Endothelial cell of umbilical vein (primary cell): ENCODE results near the gene CSMD2. TPM values are rescaled to one million over a fixed set of nuclear protein-coding genes. Genes with fewer than 3 reads are reported as not detected.

ENCODE experiments used
- BruUV-seq: library from RNA; stranded (reverse); fragments of 400-500 nt; replicated peaks from 2 replicates; lab custom pipeline; 2021; lab: Mats Ljungman, UMichigan
- CTCF ChIA-PET: fragments of 300-600, 350-600 bp; sonication (Branson Sonifier 250); formaldehyde crosslinking; loops from one replicate; lab custom pipeline; 2021; ENCODE audit warnings: antibody characterized with exemption, inconsistent platforms; lab: Charles Lee
- POLR2A ChIA-PET: fragments of 300-600, 350-600 bp; sonication (Branson Sonifier 250); formaldehyde crosslinking; loops from one replicate; lab custom pipeline; 2021; ENCODE audit warnings: antibody characterized with exemption, inconsistent platforms; lab: Charles Lee
- DNase-seq: peaks from one replicate; pipeline ENCODE4 v3.0.0-alpha.2; 2011; ENCODE audit warnings: low read depth, low spot score
- FAIRE-seq: peaks from 2 replicates; lab custom pipeline; 2011; peaks lifted over from hg19 to GRCh38; lab: Jason Lieb, UNC
- H2AFZ ChIP-seq: 2 replicates; pipeline ENCODE4 v1.6.0; 2012; ENCODE audit warnings: low read depth, low read length, control low read depth, inconsistent platforms
- H3K27ac ChIP-seq: 2 replicates; pipeline ENCODE4 v1.5.1; 2011; ENCODE audit warnings: low read depth, mild to moderate bottlenecking, control low read depth, low read length, moderate library complexity; ENCODE audit not compliant: insufficient read depth
- H3K27me3 ChIP-seq, 2 experiments: 2 replicates each; pipeline versions ENCODE4 v1.6.0 to v1.6.1; 2011; ENCODE audit warnings: low read length in 2 of 2, mixed read lengths in 1 of 2; ENCODE audit not compliant: control insufficient read depth in 2 of 2, insufficient read depth in 2 of 2
- H3K36me3 ChIP-seq, 2 experiments: 2 replicates in 1 of 2; 3 replicates in 1 of 2; pipeline ENCODE4 v1.5.1; 2011; ENCODE audit warnings: low read length in 2 of 2, mild to moderate bottlenecking in 1 of 2, moderate library complexity in 1 of 2; ENCODE audit not compliant: control insufficient read depth in 2 of 2, insufficient read depth in 2 of 2; ENCODE audit errors: extremely low read depth in 1 of 2
- H3K4me1 ChIP-seq: 3 replicates; pipeline ENCODE4 v1.5.1; 2011; ENCODE audit warnings: mild to moderate bottlenecking, low read length; ENCODE audit not compliant: control insufficient read depth, insufficient read depth; ENCODE audit errors: extremely low read depth
- H3K4me2 ChIP-seq: 2 replicates; pipeline ENCODE4 v1.6.1; 2011; ENCODE audit warnings: low read length, control low read depth, mixed read lengths; ENCODE audit not compliant: insufficient read depth
- H3K4me3 ChIP-seq, 3 experiments: fragments of 200-600 bp in 1 of 3; sonication (generic), shearing (Covaris generic) in 1 of 3; replicated peaks in 1 of 3; 2 replicates each; pipeline ENCODE4 v1.5.1; 2011 to 2016; ENCODE audit warnings: control low read depth in 3 of 3, low read length in 3 of 3, mild to moderate bottlenecking in 2 of 3, inconsistent platforms in 1 of 3, low read depth in 1 of 3, moderate library complexity in 1 of 3; ENCODE audit not compliant: insufficient read depth in 1 of 3
- H3K79me2 ChIP-seq: 2 replicates; pipeline ENCODE4 v1.6.0; 2012; ENCODE audit warnings: low read length, inconsistent platforms; ENCODE audit not compliant: control insufficient read depth, insufficient read depth
- H3K9ac ChIP-seq: replicated peaks from 2 replicates; pipeline ENCODE3; 2011; ENCODE audit warnings: low read length, control low read depth; ENCODE audit not compliant: insufficient read depth; ENCODE audit errors: extremely low read depth
- H3K9me1 ChIP-seq: replicated peaks from 3 replicates; pipeline ENCODE4 v1.6.0; 2011; ENCODE audit warnings: mild to moderate bottlenecking, low read length; ENCODE audit not compliant: control insufficient read depth, insufficient read depth; ENCODE audit errors: extremely low read depth
- H3K9me3 ChIP-seq: replicated peaks from 2 replicates; pipeline ENCODE4 v1.5.1; 2012; ENCODE audit warnings: low read length, inconsistent platforms; ENCODE audit not compliant: control insufficient read depth, insufficient read depth
- H4K20me1 ChIP-seq: replicated peaks from 2 replicates; pipeline ENCODE3; 2011; ENCODE audit warnings: mild to moderate bottlenecking, low read length; ENCODE audit not compliant: control insufficient read depth, insufficient read depth; ENCODE audit errors: extremely low read depth
- EZH2 ChIP-seq: IDR thresholded peaks from 2 replicates; pipeline ENCODE4 v1.6.1; 2012; ENCODE audit warnings: borderline replicate concordance, low read depth, mild to moderate bottlenecking, moderate library complexity, low read length, inconsistent platforms; ENCODE audit not compliant: severe bottlenecking
- FOS ChIP-seq: IDR thresholded peaks from 2 replicates; pipeline ENCODE4 v1.6.1; 2011; ENCODE audit warnings: mild to moderate bottlenecking, low read length, moderate library complexity, borderline replicate concordance; ENCODE audit not compliant: insufficient read depth
- GATA2 ChIP-seq: IDR thresholded peaks from 2 replicates; pipeline ENCODE4 v1.7.0; 2011; ENCODE audit warnings: low read depth, mild to moderate bottlenecking, moderate library complexity, mixed read lengths, low read length; ENCODE audit not compliant: insufficient read length, insufficient read depth
- JUN ChIP-seq: IDR thresholded peaks from 2 replicates; pipeline ENCODE4 v1.6.1; 2011; ENCODE audit warnings: borderline replicate concordance, low read depth; ENCODE audit not compliant: insufficient read length, insufficient read depth
- MYC ChIP-seq: IDR thresholded peaks from one replicate; pipeline ENCODE4 v1.6.1; 2011; ENCODE audit warnings: mild to moderate bottlenecking, low read depth, low read length
- POLR2A ChIP-seq: IDR thresholded peaks from 2 replicates; pipeline ENCODE4 v1.6.1; 2012; ENCODE audit warnings: low read depth, mild to moderate bottlenecking, control low read depth, low read length
- POLR2AphosphoS5 ChIP-seq: IDR thresholded peaks from 2 replicates; pipeline ENCODE4 v1.6.1; 2012; ENCODE audit warnings: low read depth, mild to moderate bottlenecking, control low read depth, low read length, moderate library complexity; ENCODE audit not compliant: insufficient read depth
- dilution Hi-C: fragments of 300-500 bp; cut with MboI; formaldehyde crosslinking; loops from one replicate; pipeline ENCODE4 v1.15.0; 2019; ENCODE audit warnings: low sequenced_read_pairs; ENCODE audit not compliant: extremely low pct_ligation_motif_present
- intact Hi-C: fragments of 100-400 bp; cut with micrococcal nuclease; formaldehyde crosslinking; loops from one replicate; pipeline ENCODE4 v1.10.0; 2022
- polyA plus RNA-seq, 4 experiments: library from polyadenylated mRNA; depleted of rRNA in 3 of 4; stranded (reverse) in 3 of 4; unstranded in 1 of 4; fragments of >200 nt; gene quantifications; 2 replicates each; pipeline versions ENCODE4 v1.2.1 to v1.2.3, GENCODE V29; 2011 to 2012; ENCODE audit warnings: missing spikeins in 1 of 4
- total RNA-seq: library from RNA; stranded (reverse); gene quantifications from 2 replicates; pipeline ENCODE4 v1.2.3, GENCODE V29; 2021
- TF ChIP-seq, protein P1 (sequence below): IDR thresholded peaks from 2 replicates; pipeline ENCODE4 v1.6.1; 2011; ENCODE audit not compliant: insufficient read depth, insufficient read length
- TF ChIP-seq, protein P2 (sequence below), 2 donors: IDR thresholded peaks; 1 replicate in 1 of 2; 2 replicates in 1 of 2; pipeline ENCODE4 v1.5.1; 2011; ENCODE audit warnings: low read length in 2 of 2, mild to moderate bottlenecking in 2 of 2, moderate library complexity in 2 of 2, control low read depth in 1 of 2, inconsistent platforms in 1 of 2, low read depth in 1 of 2; ENCODE audit not compliant: insufficient read depth in 1 of 2; ENCODE audit errors: extremely low read depth in 1 of 2

Gene CSMD2
- total and polyA plus RNA-seq, 2 donors (not counting 3 experiments of a cell fraction or from before 2014, with no cell fraction given): under 0.01 TPM; not detected in 1

GRCh38 chr1:33637846-33638440 lies 527.1 kb downstream of the CSMD2 start:
- no peaks in the 10 kb centered on the region for H3K36me3 ChIP-seq
- FAIRE-seq: no peak
- no peaks in the 10 kb centered on the region for H3K79me2 ChIP-seq
- no peak for TF ChIP-seq MYC
- TF ChIP-seq GATA2: no peak
- TF ChIP-seq FOS: no peak
- no peak for TF ChIP-seq POLR2AphosphoS5
- TF ChIP-seq, protein P1, sequence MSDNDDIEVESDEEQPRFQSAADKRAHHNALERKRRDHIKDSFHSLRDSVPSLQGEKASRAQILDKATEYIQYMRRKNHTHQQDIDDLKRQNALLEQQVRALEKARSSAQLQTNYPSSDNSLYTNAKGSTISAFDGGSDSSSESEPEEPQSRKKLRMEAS: no peak
- TF ChIP-seq POLR2A: no peak
- TF ChIP-seq JUN: no peak
- TF ChIP-seq, protein P2, sequence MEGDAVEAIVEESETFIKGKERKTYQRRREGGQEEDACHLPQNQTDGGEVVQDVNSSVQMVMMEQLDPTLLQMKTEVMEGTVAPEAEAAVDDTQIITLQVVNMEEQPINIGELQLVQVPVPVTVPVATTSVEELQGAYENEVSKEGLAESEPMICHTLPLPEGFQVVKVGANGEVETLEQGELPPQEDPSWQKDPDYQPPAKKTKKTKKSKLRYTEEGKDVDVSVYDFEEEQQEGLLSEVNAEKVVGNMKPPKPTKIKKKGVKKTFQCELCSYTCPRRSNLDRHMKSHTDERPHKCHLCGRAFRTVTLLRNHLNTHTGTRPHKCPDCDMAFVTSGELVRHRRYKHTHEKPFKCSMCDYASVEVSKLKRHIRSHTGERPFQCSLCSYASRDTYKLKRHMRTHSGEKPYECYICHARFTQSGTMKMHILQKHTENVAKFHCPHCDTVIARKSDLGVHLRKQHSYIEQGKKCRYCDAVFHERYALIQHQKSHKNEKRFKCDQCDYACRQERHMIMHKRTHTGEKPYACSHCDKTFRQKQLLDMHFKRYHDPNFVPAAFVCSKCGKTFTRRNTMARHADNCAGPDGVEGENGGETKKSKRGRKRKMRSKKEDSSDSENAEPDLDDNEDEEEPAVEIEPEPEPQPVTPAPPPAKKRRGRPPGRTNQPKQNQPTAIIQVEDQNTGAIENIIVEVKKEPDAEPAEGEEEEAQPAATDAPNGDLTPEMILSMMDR (IDR thresholded peaks at IDR 0.05; ENCODE audit: extremely low read depth in 1 of 2, insufficient read depth in 1 of 2, low read depth in 1 of 2, low read length in 2 of 2): no peak
- no peak for TF ChIP-seq EZH2
- no peak overlapping the region for H2AFZ ChIP-seq
- H3K27me3 ChIP-seq: no peaks in the 10 kb centered on the region
- H3K4me2 ChIP-seq: no peak overlapping the region
- H3K9ac ChIP-seq: no peak overlapping the region
- dilution Hi-C loops (no loop called here), intact Hi-C loops (no loop called here)
- H3K4me1 ChIP-seq: no peaks in the 10 kb centered on the region
- POLR2A ChIA-PET: no interaction called here
- no peak overlapping the region for H3K4me3 ChIP-seq
- no TSS peak for BruUV-seq
- no peak for DNase-seq
- CTCF ChIA-PET: interaction anchor here (3.1 kb wide), 1 partner anchor 1105 kb away, joined by 18 read pairs; no protein-coding TSS in a partner anchor
- H3K27ac ChIP-seq: no peak overlapping the region
- no peaks in the 10 kb centered on the region for H3K9me3 ChIP-seq
- no peaks in the 10 kb centered on the region for H4K20me1 ChIP-seq
- H3K9me1 ChIP-seq: no peaks in the 10 kb centered on the region
